GM19452 (cell line): ENCODE data around the gene GOLGA3.
"Not testable (repeated sequence)": the region's sequence is repeated elsewhere in the genome, so short reads cannot be mapped to it uniquely, and the experiment has no call there.

Experiments used
- ATAC-seq: cut with Tn5 transposase; IDR thresholded peaks from one replicate; pipeline ENCODE4 v1.9.1; 2021; ENCODE audit not compliant: unreplicated experiment

The GOLGA3 gene, protein sequence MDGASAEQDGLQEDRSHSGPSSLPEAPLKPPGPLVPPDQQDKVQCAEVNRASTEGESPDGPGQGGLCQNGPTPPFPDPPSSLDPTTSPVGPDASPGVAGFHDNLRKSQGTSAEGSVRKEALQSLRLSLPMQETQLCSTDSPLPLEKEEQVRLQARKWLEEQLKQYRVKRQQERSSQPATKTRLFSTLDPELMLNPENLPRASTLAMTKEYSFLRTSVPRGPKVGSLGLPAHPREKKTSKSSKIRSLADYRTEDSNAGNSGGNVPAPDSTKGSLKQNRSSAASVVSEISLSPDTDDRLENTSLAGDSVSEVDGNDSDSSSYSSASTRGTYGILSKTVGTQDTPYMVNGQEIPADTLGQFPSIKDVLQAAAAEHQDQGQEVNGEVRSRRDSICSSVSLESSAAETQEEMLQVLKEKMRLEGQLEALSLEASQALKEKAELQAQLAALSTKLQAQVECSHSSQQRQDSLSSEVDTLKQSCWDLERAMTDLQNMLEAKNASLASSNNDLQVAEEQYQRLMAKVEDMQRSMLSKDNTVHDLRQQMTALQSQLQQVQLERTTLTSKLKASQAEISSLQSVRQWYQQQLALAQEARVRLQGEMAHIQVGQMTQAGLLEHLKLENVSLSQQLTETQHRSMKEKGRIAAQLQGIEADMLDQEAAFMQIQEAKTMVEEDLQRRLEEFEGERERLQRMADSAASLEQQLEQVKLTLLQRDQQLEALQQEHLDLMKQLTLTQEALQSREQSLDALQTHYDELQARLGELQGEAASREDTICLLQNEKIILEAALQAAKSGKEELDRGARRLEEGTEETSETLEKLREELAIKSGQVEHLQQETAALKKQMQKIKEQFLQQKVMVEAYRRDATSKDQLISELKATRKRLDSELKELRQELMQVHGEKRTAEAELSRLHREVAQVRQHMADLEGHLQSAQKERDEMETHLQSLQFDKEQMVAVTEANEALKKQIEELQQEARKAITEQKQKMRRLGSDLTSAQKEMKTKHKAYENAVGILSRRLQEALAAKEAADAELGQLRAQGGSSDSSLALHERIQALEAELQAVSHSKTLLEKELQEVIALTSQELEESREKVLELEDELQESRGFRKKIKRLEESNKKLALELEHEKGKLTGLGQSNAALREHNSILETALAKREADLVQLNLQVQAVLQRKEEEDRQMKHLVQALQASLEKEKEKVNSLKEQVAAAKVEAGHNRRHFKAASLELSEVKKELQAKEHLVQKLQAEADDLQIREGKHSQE (N-terminal part only)

DNA sequence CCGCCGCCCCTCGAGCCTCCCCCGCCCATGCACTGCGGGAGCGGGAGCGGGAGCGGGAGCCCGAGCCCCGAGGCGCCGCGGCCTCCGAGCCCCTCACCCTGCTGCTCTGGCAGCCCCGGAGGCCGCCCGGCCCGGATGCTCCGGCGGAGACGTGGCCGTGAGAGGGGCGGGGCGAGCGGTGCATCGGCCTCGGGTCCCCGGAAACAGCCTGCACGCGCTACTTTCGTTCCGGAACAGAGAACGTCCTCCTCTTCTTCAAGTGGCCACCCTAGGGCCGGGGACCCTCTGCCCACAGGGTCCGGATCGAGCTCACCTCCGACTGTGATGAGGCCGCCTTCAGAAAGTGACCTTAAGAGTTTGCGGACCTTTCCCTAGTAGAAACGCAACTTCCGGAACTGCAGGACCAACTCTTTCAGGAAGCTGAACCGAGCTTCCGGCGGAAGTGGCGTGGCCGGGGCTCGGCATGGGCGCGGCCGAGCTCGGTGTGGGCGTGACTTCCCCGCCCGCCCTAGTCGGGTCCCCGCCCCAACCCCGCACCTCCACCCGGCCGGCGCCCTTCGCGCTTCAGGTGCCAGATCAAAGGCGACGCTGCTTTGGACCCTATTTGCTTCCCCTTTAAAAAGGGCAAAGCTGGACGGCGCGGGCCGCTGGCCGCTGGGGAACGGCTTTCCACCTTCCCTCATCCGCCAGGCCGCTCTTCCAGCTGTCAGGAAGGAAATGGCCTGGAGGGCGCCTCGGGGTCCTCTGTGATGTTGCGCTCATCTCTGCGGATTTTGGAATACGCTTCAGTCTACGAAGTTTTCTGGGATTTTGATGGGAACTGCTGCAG is at the start of gene GOLGA3:
Gene GOLGA3 (minus strand): TSS at position 164 of the 829 bp plus-strand sequence. CDS start 6,741 bp downstream, outside the sequence.
- ATAC-seq, result peak; percentile 88

GRCh38 chr12:132874620-132875019 is 46.0 kb upstream of the GOLGA3 start:
- not testable (repeated sequence) for ATAC-seq

DNA sequence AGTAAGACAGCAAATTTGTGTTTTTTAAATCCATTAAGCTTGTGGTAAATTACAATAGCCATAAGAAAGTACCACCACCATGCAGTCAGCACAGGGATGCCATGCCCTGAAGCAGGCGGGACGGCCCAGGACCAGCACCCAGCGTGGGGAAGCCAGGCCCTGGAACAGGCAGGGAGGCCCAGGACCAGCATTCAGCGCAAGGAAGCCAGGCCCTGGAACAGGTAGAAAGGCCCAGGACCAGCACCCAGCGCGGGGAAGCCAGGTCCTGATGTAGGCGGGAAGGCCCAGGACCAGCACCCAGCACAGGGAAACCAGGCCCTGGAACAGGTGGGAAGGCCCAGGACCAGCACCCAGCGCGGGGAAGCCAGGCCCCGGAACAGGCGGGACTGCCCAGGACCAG is 45.5 kb upstream of the GOLGA3 start:
- no peak for ATAC-seq

DNA sequence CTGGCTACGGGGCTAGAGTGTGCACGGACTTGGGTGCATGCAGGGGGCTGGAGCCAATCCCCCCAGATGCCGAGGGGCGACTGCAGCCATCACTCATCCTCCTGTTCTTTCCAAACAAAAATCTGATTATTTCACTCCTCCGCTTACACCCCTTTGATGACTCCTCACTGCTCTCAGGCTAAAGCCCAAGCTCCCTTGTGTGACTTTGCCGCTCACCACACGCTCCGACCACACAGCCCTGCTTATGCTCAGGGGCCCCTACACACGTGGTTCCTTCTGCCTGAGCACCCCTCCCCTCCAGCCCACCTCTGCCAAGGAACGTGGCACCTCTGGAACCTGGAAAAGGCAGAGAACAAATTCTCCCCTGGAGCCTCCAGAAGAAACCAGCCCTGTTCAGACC is 45.1 kb upstream of the GOLGA3 start:
- ATAC-seq, result no peak

DNA sequence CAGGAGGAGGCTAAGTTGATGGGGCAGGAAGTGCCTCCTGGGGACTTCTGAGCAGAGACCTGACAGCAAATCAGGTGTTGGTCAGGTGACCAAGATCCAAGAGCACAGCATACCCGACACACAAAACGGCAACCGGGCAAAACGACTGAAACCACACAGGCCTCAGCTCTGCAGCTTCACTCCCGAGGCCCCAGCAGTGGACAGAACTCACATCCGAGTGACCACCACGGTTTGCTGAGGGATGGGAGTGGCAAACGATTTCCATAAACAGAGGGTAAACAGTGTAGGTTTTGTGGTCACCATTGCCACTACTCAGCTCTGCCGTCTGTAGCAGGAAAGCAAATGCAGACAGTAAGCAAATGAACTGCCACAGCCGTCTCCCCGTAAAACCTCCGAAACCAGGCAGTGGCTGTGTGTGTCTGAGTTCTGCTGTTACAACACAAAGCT is 44.3 kb upstream of the GOLGA3 start:
- no peak for ATAC-seq

- no peak for ATAC-seq
These were observed 43.6 kb upstream of the GOLGA3 start for GRCh38 chr12:132872073-132872855.

DNA sequence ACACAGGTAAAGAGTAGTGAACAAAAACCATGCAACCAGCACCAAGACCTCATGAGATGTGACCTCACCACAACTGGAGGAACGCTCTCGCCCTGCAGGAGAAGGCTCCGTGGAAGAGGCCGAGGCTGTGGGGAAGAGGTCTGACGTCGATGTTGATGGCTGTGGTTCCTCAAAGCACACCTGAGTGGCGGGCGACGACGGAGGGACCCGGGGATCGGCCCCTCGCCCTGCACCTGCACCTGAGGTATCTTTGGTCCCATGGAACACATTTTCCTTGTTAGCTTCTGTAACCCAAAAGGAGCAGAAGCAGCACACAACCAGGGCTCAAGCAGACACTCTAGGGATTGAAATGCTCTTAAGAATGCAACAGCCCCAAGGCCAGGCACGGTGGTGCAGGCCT is 40.9 kb upstream of the GOLGA3 start:
- no peak for ATAC-seq

DNA sequence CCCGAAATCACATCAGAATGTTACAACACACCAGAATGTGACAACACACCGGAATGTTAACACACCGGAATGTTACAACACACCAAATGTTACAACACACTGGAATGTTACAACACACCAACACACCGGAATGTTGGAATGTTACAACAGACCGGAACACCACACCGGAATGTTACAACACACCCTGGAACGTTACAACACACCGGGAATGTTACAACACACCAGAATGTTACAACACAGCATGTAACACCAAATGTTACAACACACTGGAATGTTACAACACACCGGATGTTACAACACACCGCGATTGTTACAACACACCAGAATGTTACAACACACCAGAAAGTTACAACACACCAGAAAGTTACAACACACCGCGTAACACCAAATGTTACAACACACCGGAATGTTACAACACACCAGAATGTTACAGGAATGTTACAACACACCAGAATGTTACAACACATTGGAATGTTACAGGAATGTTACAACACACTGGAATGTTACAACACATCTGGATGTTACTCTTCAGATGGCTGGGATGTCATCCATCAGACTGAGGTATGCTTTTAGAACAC is 37.7 kb upstream of the GOLGA3 start:
- no peak for ATAC-seq

GRCh38 chr12:132861558-132861957 is 32.9 kb upstream of the GOLGA3 start:
- ATAC-seq, result no peak

DNA sequence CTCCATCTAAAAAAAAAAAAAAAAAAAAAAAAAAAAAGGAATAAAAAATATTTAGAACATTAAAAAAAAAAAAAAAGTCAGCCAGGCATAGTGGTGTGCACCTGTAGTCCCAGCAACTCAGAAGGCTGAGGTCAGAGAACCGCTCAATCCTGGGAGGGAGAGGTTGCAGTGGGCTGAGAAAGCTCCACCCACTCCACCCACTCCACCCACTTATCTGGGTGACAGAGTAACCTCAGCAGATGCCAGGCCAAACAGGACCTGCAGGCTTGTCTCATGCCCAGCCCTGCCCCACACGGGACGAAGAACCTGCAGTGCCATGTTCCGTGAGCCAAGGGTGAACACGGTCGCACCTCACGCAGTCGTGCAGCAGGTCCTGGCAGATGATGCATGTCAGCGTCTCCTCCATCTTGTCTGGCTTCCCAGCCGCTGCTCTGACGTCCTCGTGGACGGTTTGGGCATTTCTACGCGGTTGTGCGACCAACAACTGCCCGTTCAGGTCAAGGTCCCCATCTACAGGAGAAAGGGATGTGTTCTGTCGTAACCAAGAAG is 30.1 kb upstream of the GOLGA3 start:
- ATAC-seq, result no peak

DNA sequence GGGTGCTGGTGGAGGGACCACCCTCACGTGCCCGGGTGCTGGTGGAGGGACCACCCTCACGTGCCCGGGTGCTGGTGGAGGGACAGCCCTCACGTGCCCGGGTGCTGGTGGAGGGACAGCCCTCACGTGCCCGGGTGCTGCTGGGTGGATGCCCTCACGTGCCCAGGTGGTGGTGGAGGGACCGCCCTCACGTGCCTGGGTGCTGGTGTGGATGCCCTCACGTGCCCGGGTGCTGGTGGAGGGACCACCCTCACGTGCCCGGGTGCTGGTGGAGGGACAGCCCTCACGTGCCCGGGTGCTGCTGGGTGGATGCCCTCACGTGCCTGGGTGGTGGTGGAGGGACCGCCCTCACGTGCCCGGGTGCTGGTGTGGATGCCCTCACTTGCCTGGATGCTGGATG is 28.4 kb upstream of the GOLGA3 start:
- not testable (repeated sequence) for ATAC-seq

- no peak for ATAC-seq
These were observed 27.9 kb upstream of the GOLGA3 start for GRCh38 chr12:132856581-132856980.

- ATAC-seq, result not testable (repeated sequence)
These were observed 26.5 kb upstream of the GOLGA3 start for GRCh38 chr12:132855211-132855610.

GRCh38 chr12:132853285-132854092 is 24.8 kb upstream of the GOLGA3 start:
- no peak for ATAC-seq

DNA sequence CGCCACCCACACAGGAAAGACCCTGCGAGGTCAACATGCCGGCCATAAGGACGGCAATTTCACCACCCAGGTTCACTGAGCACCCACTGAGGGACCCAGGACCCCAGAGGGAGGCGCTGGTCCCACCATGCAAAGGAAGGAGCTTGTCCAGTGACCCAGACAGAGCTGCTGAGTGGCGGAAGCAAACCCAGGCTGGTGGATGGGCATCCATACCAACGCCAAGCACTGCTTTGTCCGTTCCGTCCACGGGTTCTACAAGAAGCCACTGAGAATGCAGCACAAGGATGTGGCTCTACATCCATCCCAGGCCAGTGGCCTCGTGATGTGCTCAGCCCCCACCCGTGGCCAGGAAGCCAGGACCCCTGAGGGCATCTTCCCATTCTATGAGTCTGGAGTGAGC is 23.8 kb upstream of the GOLGA3 start:
- ATAC-seq, result no peak

DNA sequence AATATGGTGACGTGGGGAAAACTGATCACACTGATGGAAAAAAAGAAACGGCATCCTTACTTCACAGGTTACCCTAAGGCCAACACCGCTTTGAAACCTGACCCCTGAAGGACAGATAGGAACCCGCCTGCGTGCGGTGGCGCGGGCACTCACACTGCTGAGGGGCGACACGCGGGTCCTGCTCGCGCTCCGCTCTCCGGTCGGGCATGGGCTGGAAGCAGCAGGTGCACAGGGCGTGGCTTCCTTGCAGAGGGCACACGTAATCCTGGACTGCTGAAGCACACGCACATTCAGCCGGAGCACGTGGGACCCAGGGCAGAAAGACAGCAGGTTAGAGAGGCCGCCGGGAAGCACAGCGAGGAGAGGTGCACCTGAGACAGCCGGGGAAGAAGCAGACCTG is 22.8 kb upstream of the GOLGA3 start:
- ATAC-seq, result no peak

DNA sequence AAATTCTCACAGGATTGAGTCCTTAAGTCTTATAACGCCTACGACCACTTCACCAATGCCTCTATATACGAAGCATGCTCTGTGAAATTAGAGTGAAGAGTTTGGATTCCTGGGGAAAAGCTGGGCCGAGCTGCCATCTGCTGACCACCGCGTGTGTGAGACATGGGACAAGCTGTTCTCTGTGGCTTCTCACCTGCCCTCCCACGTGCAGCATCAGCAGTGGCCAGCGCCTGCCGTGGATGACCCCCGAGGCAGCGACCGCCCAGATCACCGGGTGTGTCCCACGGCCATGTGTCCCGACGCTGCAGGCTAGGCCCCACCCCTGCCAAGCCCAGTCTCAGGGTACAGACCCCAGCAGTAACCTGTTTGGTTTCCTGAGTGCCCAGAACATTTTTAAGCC is 21.6 kb upstream of the GOLGA3 start:
- ATAC-seq, result no peak

- ATAC-seq, result no peak
These were observed 19.9 kb upstream of the GOLGA3 start for GRCh38 chr12:132848521-132848920.
